Stimulated activated CD8-positive, alpha-beta memory T cell treated with anti-CD3 and anti-CD28 coated beads, Interleukin-15, amount 100 ng/mL, for 1 hour (primary cell): ENCODE results near the gene DGKB.

Experiments used
- DNase-seq: peaks from one replicate; pipeline ENCODE4 v3.0.0-alpha.2; 2020; ENCODE audit warnings: low read depth

Gene DGKB

GRCh38 chr7:14115701-14116100 lies 786.9 kb downstream of the DGKB start:
- DNase-seq = no peak

GRCh38 chr7:14104861-14105260 lies 797.7 kb downstream of the DGKB start:
- no peak for DNase-seq

GRCh38 chr7:14096159-14096558 lies 806.4 kb downstream of the DGKB start:
- DNase-seq = no peak

DNA sequence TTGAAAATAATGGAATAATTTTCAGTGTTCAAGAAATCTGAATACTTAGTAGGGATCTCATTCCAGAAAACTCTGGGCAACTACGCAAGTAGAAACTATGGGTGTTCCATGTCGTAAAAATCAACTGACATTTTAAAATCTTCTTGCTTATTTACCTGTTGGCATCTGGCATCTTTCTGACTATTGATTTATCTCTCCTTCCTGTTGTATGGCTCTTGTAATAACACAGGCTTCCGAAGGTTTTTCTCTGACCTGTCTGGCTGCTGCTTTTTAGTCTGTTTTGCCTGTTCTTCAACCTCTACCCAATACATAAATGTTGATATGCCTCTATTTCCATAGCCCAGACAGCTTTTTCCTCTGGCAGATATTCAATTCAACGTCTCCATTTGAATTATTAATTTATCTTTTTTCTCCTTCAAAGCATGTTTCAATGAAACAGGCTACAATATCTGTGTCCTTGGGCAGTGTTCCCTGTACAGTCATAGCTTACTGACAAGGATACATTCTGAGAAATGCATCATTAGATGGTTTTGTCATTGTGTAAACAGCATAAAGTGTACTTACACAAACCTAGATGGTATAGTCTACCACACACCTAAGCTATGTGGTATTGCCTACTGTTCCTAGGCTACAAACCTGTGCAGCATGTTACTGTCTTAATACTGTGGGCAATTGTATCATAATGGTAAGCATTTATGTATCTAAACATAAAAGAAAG lies 807.2 kb downstream of the DGKB start:
- DNase-seq = no peak
